ENCODE results near the gene TTLL10.
A peak's percentile ranks its signal among the peaks of the same experiment; 100 is the strongest.

Gene TTLL10

GRCh38 chr1:1155258-1155657, 18.4 kb upstream of the TTLL10 start:
- DNase-seq (ENCODE audit: insufficient read length, low spot score) (no peak), FAIRE-seq (no peak)
- TF ChIP-seq CTCF (IDR thresholded peaks at IDR 0.05; ENCODE audit: insufficient read depth, missing control alignments) = no peak

GRCh38 chr1:1156140-1157032, 17.3 kb upstream of the TTLL10 start:
- TF ChIP-seq CTCF (IDR thresholded peaks at IDR 0.05; ENCODE audit: insufficient read depth, missing control alignments) = no peak
- no peak for FAIRE-seq

GRCh38 chr1:1157033-1157365, 16.7 kb upstream of the TTLL10 start:
- FAIRE-seq (no peak), DNase-seq (ENCODE audit: insufficient read length, low spot score) (no peak)
- no peak for TF ChIP-seq CTCF (IDR thresholded peaks at IDR 0.05; ENCODE audit: insufficient read depth, missing control alignments)

More at GRCh38 chr1:1156140-1157032, 17.3 kb upstream of the TTLL10 start:
- no peak for DNase-seq (ENCODE audit: insufficient read length, low spot score)

- TF ChIP-seq CTCF (IDR thresholded peaks at IDR 0.05; ENCODE audit: insufficient read depth, missing control alignments) = no peak
- DNase-seq (ENCODE audit: insufficient read length, low spot score) (peak; percentile 43), FAIRE-seq (no peak)
Observed at GRCh38 chr1:1157426-1157913, 16.2 kb upstream of the TTLL10 start.

GRCh38 chr1:1157914-1158710, 15.6 kb upstream of the TTLL10 start:
- no peak for DNase-seq (ENCODE audit: insufficient read length, low spot score)
- no peak for TF ChIP-seq CTCF (IDR thresholded peaks at IDR 0.05; ENCODE audit: insufficient read depth, missing control alignments)
- no peak for FAIRE-seq

- TF ChIP-seq CTCF (IDR thresholded peaks at IDR 0.05; ENCODE audit: insufficient read depth, missing control alignments) = no peak
- FAIRE-seq (no peak), DNase-seq (ENCODE audit: insufficient read length, low spot score) (no peak)
Observed at GRCh38 chr1:1160281-1160930, 13.3 kb upstream of the TTLL10 start.

All from D721Med (cell line).